ENCODE results near the gene ASPSCR1.

- no peak for TF ChIP-seq CTCF (IDR thresholded peaks at IDR 0.05; ENCODE audit: low read depth, low read length)
- TF ChIP-seq MAX (IDR thresholded peaks at IDR 0.05; ENCODE audit: low read depth, low read length): no peak
- TF ChIP-seq POLR2A (IDR thresholded peaks at IDR 0.05; ENCODE audit: extremely low read depth, insufficient read length): no peak
- no peak for TF ChIP-seq MYC (IDR thresholded peaks at IDR 0.05; ENCODE audit: low read depth, low read length)
Observed at GRCh38 chr17:82042649-82043048, 65.2 kb downstream of the ASPSCR1 start.
